DLD1 (cell line): ENCODE measurements around the gene PRKCE.

Experiments
- in situ Hi-C: cut with HindIII; loops from 2 replicates; pipeline ENCODE4 v1.10.0; 2017; ENCODE audit warnings: low sequenced_read_pairs

The PRKCE gene

DNA sequence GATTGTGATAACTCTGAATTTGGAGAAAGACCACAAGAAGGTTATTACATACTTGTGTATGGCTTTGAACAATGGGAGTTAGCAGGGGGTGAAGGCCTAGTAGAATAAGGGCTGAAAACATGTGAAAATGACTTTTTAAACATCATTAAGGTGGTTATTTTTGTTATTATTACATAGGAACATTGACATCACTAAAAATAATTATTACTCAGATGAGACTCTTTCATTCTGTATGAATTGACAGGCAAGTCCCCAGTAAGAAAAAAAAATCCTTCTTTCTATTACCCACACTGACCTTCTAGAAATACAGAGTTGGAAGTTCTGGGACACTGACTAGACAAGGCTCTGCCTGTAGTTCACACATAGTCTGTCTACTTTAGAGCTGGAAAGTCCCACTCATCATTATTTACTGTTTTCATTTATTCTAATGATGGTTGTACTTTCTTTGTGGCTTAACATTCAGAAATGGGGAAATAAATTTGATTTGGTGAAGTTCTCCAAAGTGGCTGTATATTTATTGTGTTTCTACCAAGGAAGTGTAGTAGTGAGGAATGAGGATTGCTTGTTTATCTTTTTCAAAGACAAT is 426.1 kb downstream of the PRKCE start:
- in situ Hi-C loops, result no loop called here

GRCh38 chr2:46079985-46080560 is 428.6 kb downstream of the PRKCE start:
- in situ Hi-C loops, result no loop called here

DNA sequence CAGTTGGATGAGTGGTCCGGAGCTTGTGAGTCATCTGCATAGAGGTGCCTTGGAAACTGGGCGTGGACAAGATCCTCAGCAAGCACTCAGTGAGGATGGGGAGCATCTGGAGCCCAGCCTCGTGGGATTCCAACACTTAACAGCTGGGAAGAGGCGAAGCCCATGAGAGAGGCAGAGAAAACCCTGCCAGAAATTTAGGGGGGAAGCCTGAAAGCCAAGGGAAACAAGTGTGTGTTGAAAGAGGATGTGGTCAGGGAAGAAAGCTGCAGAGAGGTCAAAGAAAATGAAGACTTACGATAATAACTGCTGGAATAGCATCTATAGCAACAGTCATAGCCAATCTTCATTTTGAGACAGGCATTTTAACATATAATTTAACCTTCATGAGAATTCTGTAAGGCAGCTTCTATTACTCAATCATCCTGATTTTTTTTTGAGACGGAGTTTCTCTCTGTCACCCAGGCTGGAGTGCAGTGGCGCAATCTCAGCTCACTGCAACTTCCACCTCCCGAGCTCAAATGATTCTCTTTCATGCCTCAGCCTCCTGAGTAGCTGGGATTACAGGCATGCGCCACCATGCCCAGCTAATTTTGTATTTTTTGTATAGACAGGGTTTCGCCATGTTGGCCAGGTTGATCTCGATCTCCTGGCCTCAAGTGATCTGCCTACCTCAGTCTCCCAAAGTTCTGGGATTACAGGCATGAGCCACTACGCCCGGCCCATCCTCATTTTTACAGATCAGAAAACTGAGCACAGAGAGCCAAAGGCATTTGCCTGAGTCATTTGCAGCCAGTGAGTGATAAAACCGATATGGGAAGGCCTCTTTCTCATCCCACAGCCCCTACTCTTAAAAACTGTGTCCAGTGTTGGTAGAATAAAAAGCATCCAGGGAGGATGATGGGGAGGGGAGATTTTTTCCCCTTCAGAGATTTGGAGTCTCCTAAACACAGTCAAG is 431.3 kb downstream of the PRKCE start:
- in situ Hi-C loops, result no loop called here

DNA sequence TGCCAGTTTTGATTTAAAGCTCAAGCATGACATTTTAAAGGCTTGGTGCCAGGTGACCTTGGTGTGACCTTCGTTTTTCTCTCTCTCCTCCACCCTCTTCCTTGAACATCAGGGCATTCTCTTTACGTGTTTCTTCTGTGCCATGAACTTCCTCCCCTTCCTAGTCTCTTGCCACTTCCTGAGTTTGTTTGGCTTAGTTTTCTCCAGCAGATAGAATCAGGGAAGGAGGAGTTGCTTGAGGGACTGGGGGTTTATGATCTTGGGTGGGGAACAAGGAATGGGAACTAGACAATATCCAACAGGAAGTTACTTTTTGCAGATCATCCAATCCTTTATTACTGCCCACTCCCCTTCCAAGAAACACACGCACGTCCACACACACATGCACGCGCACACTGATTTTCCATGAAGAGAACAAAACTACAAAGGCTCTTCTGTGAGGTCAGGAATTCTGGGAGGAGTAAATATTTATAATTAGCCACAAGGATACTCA is 435.1 kb downstream of the PRKCE start:
- in situ Hi-C loops, result no loop called here

DNA sequence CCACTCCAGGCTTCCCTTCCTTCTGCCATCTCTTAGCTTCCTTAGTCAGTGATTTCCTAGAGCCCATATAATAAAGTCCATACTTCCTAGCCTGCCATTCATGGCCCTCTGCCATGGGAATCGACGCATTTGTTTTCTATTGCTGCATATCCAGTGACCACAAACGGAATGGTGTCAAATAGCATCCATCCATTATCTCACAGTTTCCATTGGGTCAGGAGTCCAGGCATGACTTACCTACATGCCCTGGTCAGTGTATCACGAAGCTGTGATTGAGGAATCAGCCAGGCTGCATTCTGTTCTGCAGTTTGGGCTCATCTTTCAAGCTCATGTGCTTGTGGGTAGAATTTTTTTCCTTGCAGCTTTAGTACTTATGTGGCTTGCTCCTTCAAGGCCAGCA is 436.0 kb downstream of the PRKCE start:
- in situ Hi-C loops, result no loop called here

DNA sequence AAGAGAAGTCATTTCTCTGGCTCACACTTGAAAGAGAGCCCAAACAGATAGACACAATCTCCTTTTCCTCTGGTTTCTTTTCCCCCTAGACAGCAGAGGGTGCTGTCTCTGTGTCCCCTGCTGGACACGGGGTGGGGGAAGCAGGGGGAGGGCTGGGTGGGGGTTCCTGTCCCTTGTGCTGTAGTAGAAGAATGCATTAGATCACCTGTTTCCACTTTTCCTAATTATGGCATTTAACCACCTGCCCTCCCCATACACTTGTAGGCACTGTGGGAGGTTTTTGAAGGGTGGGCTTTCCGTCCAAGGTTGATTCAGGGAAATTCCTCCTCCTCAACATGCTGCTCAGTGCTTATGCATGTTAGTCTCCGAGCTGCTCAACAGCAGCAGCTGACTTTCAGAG is 439.5 kb downstream of the PRKCE start:
- in situ Hi-C loops, result no loop called here

- in situ Hi-C loops, result no loop called here
Measured at GRCh38 chr2:46091961-46092667, 440.6 kb downstream of the PRKCE start.

DNA sequence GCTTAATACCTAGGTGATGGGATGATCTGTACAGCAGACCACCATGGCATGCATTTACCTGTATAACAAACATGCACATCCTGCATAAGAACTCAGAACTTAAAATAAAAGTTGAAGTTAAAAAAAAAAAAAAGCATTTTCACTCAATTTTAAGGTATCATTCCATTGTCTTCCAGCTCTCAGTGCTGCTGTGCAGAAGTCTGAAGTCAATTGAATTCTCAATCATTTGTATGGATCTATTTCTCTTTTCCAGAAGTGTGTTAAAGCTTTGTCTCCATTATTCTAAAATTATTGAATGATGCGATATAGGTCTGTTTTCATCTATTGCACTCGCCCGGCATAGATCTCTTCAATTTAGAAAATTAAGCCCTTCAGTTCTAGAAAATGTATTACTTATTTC is 443.2 kb downstream of the PRKCE start:
- in situ Hi-C loops, result no loop called here

DNA sequence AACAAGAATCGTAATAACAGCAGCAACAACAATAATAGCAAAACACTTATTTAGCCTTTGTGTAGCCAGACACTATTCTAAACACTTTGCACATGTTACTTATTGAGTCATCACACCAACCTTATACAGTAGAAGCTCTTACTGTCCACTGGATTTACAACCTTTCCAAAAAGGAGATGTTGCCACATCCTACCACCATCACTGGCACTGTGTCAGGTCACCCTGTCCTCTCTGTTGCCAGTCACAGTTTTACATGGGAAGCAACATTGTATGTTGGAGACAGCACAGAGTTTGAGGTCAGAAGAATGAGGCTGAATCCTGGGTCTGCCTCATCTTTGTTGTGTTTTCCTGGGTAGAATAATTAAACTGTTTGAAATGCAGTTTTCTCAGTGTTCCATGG is 444.4 kb downstream of the PRKCE start:
- in situ Hi-C loops, result no loop called here

DNA sequence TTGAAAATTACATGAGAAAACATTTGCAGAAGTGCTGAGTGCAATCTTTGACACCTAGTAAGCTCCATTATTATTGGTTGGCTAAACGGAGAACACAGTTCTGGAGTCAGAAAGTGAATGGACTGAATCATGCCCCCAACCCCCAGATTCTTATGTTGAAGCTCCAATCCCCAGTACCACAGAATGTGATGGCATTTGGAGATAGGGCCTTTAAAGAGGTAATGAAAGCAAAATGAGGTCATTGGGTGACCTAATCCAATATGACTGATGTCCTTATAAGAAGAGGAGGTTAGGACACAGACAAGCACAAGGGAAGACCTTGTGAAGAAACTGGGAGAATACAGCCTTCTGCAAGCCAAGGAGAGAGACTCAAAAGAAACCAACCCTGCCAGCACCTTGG is 444.8 kb downstream of the PRKCE start:
- in situ Hi-C loops, result no loop called here

DNA sequence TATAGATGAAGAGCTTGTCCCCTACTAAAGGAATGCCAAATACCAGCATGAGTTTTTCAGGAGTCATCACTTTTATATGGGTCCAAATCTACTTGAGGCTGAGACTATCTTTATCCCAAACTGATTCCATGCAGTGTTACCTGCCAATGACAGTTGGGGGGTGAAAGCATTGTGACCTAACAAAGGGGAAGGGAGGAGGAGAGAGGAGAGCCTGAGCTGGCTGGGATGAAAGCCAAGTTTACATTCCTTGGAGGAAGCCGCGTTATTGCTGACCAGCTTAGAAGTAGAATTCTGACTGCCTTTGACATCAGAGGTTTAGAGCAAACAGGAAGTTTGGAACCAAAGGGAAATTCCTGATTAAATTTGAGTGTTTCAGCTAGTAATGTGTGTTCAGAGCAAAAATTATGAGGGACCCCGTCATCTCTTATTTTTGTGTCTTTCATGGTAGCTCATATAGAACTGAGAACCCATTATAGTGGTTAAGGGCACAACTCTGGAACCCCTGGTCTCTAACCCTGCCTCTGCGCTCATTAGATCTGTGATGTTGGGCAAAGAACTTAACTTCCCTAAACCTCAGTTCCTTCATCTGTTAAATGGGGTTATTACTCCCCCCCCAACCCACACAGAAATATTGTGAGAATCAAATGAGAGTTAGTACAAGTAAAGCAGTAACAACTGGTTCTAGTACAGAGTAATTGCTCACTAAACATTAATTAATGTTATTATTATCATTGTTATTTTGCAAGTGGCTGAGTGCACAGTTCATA is 446.4 kb downstream of the PRKCE start:
- in situ Hi-C loops, result no loop called here

GRCh38 chr2:46098621-46099062 is 447.2 kb downstream of the PRKCE start:
- in situ Hi-C loops, result no loop called here

GRCh38 chr2:46101557-46102220 is 450.2 kb downstream of the PRKCE start:
- in situ Hi-C loops, result no loop called here

GRCh38 chr2:46106690-46107089 is 455.2 kb downstream of the PRKCE start:
- in situ Hi-C loops, result no loop called here

- in situ Hi-C loops, result no loop called here
Measured at GRCh38 chr2:46114996-46115395, 463.5 kb downstream of the PRKCE start.

DNA sequence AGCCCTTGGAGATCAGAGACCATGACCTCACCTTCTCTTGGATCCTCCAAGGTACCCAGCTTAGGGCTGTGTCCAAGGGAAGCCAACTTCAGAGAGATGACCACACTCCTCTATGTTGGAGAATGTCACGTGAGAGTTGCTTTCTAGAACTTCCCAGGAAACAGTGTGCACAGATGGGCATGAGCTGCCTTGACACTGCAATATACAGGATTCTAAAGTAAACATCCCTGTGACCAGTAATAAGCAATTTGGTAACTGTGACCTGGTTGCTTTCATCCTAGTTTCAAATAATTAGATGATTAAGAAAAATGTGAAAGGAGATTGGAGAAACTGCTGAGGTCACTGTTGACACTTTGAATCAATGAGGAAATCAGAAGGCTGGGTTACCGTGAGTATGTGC is 464.7 kb downstream of the PRKCE start:
- in situ Hi-C loops, result no loop called here

GRCh38 chr2:46116553-46116991 is 465.1 kb downstream of the PRKCE start:
- in situ Hi-C loops, result no loop called here

- in situ Hi-C loops, result no loop called here
Measured at GRCh38 chr2:46117379-46117778, 465.9 kb downstream of the PRKCE start.

DNA sequence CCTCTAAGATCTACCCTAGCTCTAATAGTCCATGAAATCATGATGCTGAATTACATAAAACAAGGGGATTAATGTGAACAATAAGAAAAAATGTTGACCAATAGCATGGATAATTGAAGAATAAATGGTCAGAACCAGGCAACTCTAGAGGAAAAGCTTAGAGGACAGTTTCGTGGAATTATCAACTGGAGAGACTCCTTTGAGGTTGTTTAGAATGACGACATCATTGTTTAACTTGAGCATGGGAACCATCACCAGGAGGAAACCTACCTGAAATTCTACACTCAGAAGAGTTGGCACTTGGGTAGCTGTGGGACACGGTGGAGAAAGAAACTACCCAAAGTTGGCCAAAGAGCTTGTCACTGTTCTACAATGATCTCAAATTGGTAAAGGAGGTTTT is 466.5 kb downstream of the PRKCE start:
- in situ Hi-C loops, result no loop called here
